Keratinocyte (primary cell): ENCODE measurements around the gene SLC36A2.

Experiments
- EZH2 ChIP-seq: IDR thresholded peaks from one replicate; pipeline ENCODE4 v1.6.1; 2012; ENCODE audit warnings: inconsistent platforms, mild to moderate bottlenecking, low read length, moderate library complexity
- TF ChIP-seq, protein P1 (sequence below), 3 experiments: IDR thresholded peaks in 1 of 3; conservative IDR thresholded peaks in 1 of 3; optimal IDR thresholded peaks in 1 of 3; 2 replicates in 2 of 3; 3 replicates in 1 of 3; pipeline versions ENCODE3 to v1.5.1; 2011; ENCODE audit warnings: low read length in 3 of 3, mild to moderate bottlenecking in 3 of 3, moderate library complexity in 2 of 3, control low read depth in 1 of 3, inconsistent platforms in 1 of 3; ENCODE audit not compliant: insufficient read depth in 2 of 3; ENCODE audit errors: extremely low read depth in 1 of 3

DNA sequence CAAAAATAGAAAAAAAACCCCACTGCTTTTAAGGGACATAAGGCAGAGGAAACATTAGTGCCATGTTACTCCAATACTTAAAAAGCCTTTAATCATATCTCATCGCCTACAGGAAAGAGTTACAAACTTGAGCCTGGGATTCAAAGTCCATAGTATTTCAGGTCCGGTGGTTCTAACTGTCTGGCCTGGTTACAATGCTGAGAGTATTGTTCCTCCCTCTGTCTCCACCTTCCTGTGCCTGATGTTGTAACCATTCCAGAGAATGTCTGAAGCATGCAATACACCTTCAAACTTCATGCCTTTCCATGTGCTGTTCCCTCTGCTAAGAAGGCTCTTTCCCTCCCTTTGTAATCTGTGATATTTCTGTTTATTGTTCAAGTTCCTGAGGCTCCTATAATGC is 41.6 kb upstream of the SLC36A2 start:
- TF ChIP-seq, protein P1, sequence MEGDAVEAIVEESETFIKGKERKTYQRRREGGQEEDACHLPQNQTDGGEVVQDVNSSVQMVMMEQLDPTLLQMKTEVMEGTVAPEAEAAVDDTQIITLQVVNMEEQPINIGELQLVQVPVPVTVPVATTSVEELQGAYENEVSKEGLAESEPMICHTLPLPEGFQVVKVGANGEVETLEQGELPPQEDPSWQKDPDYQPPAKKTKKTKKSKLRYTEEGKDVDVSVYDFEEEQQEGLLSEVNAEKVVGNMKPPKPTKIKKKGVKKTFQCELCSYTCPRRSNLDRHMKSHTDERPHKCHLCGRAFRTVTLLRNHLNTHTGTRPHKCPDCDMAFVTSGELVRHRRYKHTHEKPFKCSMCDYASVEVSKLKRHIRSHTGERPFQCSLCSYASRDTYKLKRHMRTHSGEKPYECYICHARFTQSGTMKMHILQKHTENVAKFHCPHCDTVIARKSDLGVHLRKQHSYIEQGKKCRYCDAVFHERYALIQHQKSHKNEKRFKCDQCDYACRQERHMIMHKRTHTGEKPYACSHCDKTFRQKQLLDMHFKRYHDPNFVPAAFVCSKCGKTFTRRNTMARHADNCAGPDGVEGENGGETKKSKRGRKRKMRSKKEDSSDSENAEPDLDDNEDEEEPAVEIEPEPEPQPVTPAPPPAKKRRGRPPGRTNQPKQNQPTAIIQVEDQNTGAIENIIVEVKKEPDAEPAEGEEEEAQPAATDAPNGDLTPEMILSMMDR (optimal IDR thresholded peaks at IDR 0.05 in 1 of 3, IDR thresholded peaks at IDR 0.05 in 1 of 3, conservative IDR thresholded peaks at IDR 0.05 in 1 of 3; ENCODE audit: extremely low read depth in 1 of 3, insufficient read depth in 2 of 3, low read length in 3 of 3): no peak
- TF ChIP-seq EZH2: no peak
